GM19452 (cell line): ENCODE data around the gene TRAPPC8.
A peak's percentile ranks its signal among the peaks of the same experiment; 100 is the strongest.
"Not testable (repeated sequence)": the region's sequence is repeated elsewhere in the genome, so short reads cannot be mapped to it uniquely, and the experiment has no call there.

Experiments
- ATAC-seq: cut with Tn5 transposase; IDR thresholded peaks from one replicate; pipeline ENCODE4 v1.9.1; 2021; ENCODE audit not compliant: unreplicated experiment

TRAPPC8 gene

GRCh38 chr18:31801078-31801477 is 141.8 kb downstream of the TRAPPC8 start:
- no peak for ATAC-seq

GRCh38 chr18:31799257-31799656 is 143.7 kb downstream of the TRAPPC8 start:
- ATAC-seq = not testable (repeated sequence)

GRCh38 chr18:31798399-31798798 is 144.5 kb downstream of the TRAPPC8 start:
- ATAC-seq = no peak

GRCh38 chr18:31795747-31796146 is 147.2 kb downstream of the TRAPPC8 start:
- no peak for ATAC-seq

- no peak for ATAC-seq
Observed at GRCh38 chr18:31793531-31793930, 149.4 kb downstream of the TRAPPC8 start.

- ATAC-seq = no peak
Observed at GRCh38 chr18:31792580-31792911, 150.4 kb downstream of the TRAPPC8 start.

GRCh38 chr18:31791817-31792579 is 150.9 kb downstream of the TRAPPC8 start:
- ATAC-seq = peak; percentile 95

GRCh38 chr18:31789409-31789808 is 153.5 kb downstream of the TRAPPC8 start:
- ATAC-seq = no peak

GRCh38 chr18:31783059-31783458 is 159.9 kb downstream of the TRAPPC8 start:
- ATAC-seq = no peak
